GM19324 (cell line): ENCODE data around the gene ZNF33A.
"Not testable (repeated sequence)": the region's sequence is repeated elsewhere in the genome, so short reads cannot be mapped to it uniquely, and the experiment has no call there.

Experiments used
- ATAC-seq: cut with Tn5 transposase; IDR thresholded peaks from one replicate; pipeline ENCODE4 v1.9.1; 2021; ENCODE audit warnings: mild to moderate bottlenecking, moderate library complexity; ENCODE audit not compliant: unreplicated experiment, low FRiP score

Gene ZNF33A

GRCh38 chr10:38010119-38010903, at the start of gene ZNF33A:
Gene ZNF33A (plus strand): TSS chr10:38010675. CDS start chr10:38012342, 1,667 bp downstream.
- ATAC-seq = peak; percentile 93

- ATAC-seq = no peak
These were observed 45.5 kb upstream of the ZNF33A start for GRCh38 chr10:37965006-37965405.

DNA sequence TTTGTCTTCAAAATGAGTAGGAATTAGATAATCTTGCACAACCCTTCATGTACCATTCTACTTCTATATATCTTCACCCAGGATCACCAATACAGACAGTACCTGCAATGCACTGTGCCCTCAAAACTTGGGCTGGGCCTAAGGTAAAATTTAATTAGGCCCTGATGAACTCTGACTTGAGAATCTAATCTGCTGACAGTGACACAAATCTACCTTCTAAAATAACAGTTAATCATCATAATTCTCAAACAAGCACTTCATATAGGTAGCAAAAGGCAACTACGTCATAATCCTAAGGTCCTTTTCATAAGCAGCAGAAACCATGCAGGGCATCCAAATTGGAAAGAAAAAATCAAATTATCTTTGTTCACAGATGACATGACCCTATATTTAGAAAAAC, 38.1 kb upstream of the ZNF33A start:
- no peak for ATAC-seq

DNA sequence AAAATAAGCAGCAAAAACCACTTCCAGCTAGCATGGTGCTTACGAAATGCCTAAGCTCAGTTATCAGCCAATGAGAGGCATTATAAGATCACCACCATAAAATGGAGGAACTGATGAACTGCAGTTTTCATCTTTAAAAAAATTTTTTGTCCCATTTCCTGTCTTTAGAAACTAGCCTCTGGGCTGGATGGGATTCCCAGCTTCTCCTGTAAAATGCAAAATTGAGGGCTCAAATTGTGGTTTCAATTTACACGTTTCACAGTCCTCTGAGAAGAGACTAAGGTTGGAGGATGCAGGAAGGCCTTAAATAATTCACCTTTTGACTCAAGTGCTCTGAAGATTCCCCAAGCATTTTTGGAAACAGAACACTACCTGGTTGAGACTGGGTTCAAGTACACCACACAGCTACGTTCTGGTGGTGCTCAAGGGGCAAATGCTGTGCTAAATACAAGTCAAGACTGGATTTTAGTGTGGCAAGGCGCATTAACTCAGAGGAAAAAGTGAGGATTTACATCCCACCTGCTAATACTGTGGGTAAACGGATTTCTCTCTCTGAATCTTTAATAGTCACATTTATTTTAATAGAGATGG, 35.0 kb upstream of the ZNF33A start:
- ATAC-seq = no peak

DNA sequence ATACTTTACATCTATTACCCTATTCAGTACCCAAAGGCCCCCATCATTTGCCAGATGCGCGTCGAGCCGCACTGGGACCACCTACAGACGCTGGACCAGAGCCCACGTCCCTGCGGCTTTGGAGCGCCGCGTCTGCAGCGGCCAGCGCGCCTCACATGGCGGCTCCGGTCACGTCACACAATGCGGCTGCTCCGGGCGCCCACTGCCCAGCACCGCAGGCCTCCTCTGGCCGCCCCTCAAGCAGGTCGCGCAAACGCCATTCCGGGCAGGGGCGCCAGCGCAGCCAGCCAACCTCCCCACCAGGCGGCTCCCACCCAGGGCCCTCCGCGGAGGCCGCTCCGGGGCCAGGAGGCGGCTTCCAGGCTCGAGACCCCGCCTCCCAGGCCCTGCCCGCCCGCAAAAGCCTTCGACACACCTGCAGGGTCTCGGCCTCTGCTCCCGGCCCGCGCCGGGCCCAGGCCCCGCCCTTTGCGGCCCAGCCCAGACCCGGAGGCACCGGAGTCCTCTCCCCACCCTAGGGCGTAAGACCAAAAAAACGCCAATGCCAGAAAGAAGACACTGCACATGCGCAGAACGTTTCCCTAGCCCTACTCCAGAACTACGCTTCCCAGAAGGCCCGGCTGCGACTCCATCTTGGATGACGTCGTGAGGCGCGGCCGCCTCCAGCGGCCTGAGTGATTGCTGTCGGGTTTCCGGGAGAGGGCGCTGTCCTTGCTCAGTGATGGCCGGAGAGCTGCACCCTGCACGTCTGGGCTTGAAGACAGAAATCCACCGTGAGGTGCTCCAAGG, 34.2 kb upstream of the ZNF33A start, which contains the start of gene ZNF25:
Gene ZNF25, minus strand, starts transcription at position 557 of the 789 bp plus-strand sequence. CDS start 4,925 bp downstream, outside the sequence.
- peak; percentile 99 for ATAC-seq

- no peak for ATAC-seq
These were observed 33.6 kb upstream of the ZNF33A start for GRCh38 chr10:37976880-37977203.

DNA sequence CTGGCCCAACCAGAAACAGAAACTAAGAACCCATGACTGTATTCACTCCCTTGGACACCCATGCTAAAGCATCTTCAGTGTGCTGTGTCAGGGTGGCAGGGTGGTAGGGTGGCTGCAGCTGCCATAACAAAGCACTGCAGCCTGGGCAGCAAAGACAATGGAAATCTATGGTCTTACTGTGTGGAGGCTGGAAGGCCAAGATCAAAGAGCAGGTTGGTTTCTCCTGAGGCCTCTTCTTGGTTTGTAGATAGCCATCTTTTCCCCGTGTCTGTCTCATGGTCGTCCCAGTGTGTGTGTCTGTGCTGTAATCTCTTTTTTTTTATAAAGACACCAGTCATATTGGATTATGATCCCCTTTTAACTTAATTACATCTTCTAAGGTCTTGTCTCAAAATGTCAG, 18.8 kb upstream of the ZNF33A start:
- no peak for ATAC-seq

- no peak for ATAC-seq
These were observed 18.4 kb upstream of the ZNF33A start for GRCh38 chr10:37992083-37992482.

- not testable (repeated sequence) for ATAC-seq
These were observed 11.6 kb upstream of the ZNF33A start for GRCh38 chr10:37998920-37999319.

GRCh38 chr10:38000474-38000873, 10.0 kb upstream of the ZNF33A start:
- not testable (repeated sequence) for ATAC-seq

DNA sequence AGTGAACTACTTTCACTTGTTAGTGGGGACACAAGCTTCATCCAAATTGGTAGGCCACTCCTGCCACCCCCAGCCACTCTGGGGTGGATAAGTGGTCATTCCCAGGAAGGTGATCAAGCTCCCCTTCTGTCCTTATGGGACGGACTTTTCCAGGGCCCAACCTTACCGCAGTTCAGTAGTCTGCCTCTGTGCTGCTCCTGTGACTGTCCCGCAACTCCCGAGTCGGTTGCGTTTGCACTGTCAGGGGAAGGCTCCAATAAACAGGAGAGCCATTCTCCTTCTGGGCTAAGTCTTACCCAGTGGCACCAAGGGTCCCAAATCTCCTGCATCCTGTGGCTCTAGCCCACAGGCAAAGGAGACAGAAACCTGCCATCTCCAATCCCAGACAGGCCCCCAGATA, 7.4 kb upstream of the ZNF33A start:
- ATAC-seq = no peak

DNA sequence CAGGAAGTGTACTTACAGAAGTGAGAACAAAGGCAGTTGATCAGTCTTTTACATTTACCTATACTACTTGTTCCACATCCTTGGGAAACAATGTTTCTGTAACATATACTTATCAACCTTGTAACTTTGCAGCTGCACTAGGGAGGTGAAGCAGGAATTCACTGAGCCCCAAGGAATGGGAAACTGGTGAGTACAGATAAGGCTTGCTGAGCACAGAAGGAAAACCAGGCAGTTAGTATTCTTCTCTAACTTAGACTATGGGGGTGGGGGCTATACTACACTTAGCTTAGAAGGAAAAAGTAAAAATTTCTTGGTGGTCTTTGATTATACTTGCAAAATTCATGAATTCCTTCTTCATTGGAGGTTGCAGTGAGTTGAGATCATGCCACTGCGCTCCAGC, 6.9 kb upstream of the ZNF33A start:
- no peak for ATAC-seq

DNA sequence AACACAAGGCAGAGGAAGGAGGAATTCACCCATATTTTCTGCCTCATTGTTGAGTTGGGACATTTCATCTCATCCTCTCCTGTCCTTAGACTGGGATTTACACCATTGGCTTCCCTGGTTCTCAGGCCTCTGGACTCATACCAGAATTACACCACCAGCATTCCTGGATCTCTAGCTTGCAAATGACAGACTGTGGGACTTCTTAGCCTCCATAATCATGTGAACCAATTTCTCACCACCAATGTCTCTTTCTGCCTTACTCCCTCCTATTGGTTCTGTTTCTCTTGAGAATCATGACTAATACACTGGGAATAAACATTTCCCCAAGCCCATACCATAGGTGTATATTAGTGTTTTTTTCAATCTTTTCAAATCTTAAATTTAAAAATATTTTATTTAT, 2.9 kb upstream of the ZNF33A start:
- ATAC-seq = no peak

- no peak for ATAC-seq
These were observed 2.5 kb upstream of the ZNF33A start for GRCh38 chr10:38007991-38008390.

DNA sequence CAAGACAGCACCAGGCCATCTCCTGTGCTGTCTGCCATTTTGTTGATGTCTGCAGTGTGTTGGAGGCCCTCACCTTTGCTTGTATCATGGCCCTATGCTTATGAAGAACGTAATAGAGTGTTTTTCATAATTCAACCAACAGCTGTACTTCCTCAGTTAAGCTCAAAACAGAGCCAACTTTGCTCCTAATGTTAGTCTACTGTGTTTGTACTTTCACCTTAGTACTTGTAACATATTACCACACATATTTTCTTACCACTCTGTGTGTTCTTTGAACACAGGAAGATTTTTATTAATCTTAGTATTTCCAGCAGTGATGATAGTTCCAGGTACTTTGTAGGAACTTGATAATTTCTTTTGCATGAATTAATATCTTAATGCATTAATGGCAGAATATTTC, 5.9 kb downstream of the ZNF33A start:
- no peak for ATAC-seq

GRCh38 chr10:38019124-38019523, 8.6 kb downstream of the ZNF33A start:
- not testable (repeated sequence) for ATAC-seq

DNA sequence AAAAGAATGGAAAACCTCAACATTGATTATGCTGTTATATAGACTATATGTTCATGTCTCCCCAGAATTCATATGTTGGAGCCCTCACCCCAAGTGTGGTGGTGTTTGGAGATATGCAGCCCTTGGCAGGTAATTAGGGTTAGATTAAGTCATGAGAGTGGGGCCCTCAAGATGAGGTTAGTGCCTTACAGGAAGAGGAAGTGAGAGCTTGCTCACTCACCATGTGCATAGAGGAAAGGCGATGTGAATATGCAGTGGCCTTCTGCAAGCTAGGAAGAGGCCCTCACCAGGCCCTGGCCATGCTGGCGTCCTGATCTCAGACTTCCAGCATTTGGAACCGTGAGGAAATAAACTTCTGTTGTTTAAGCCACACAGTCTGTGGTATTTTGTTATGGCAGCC, 14.8 kb downstream of the ZNF33A start:
- peak; percentile 72 for ATAC-seq

GRCh38 chr10:38027986-38028385, 17.5 kb downstream of the ZNF33A start:
- ATAC-seq = no peak

GRCh38 chr10:38032886-38033285, 22.4 kb downstream of the ZNF33A start:
- ATAC-seq = no peak

- peak; percentile 90 for ATAC-seq
These were observed 27.8 kb downstream of the ZNF33A start for GRCh38 chr10:38038107-38038931.

DNA sequence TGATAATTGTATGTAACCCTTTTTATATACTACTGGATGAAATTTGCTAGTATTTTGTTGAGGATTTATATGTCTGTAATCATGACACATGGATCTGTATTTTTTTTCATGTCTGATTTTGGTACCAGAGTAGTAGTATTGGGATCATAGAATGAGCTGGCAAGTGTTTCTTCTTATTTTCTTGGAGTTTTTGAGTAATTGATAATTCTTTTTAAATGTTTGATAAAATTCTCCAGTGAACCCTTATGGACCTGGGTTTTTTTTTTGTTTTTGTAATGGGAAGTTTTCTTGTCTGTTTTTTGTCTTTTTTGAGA, 28.4 kb downstream of the ZNF33A start:
- ATAC-seq = no peak
